Bronchial epithelial cell (primary cell): ENCODE measurements around the gene COG6. TPM values are rescaled to one million over a fixed set of nuclear protein-coding genes. Genes with fewer than 3 reads are reported as not detected.
A peak's percentile ranks its signal among the peaks of the same experiment; 100 is the strongest.

Experiments used
- DNase-seq: peaks from one replicate; pipeline ENCODE4 v3.0.0-alpha.2; 2010; ENCODE audit warnings: low read depth
- FAIRE-seq: peaks from 2 replicates; lab custom pipeline; 2011; peaks lifted over from hg19 to GRCh38; lab: Jason Lieb, UNC
- H3K27me3 ChIP-seq: 2 replicates; pipeline ENCODE4 v1.5.1; 2011; ENCODE audit warnings: low read length; ENCODE audit not compliant: control insufficient read depth, insufficient read depth
- H3K36me3 ChIP-seq: 2 replicates; pipeline ENCODE4 v1.5.1; 2011; ENCODE audit warnings: low read length; ENCODE audit not compliant: control insufficient read depth, insufficient read depth
- H3K4me3 ChIP-seq: 2 replicates; pipeline ENCODE4 v1.5.1; 2011; ENCODE audit warnings: mild to moderate bottlenecking, low read depth, low read length, control low read depth
- CTCF ChIP-seq: IDR thresholded peaks from 2 replicates; pipeline ENCODE4 v1.5.1; 2011; ENCODE audit warnings: mild to moderate bottlenecking, moderate library complexity, low read length, control low read depth, inconsistent platforms; ENCODE audit not compliant: insufficient read depth, severe bottlenecking
- total RNA-seq: library from RNA; depleted of rRNA; stranded (reverse); fragments of >200 nt; gene quantifications from 2 replicates; pipeline ENCODE4 v1.2.1, GENCODE V29; 2014

The COG6 gene
- total RNA-seq, 1 donor from 2014 or later = 24.0 TPM

GRCh38 chr13:39773833-39774232 is 118.4 kb downstream of the COG6 start:
- DNase-seq = no peak
- Histone ChIP-seq H3K36me3 (no peaks in the 10 kb centered on the region), H3K27me3 (no peaks in the 10 kb centered on the region), H3K4me3 (no peak overlapping the region)
- TF ChIP-seq CTCF = no peak
- FAIRE-seq = no peak

- no peaks in the 10 kb centered on the region for H3K27me3 ChIP-seq
- H3K36me3 ChIP-seq = no peaks in the 10 kb centered on the region
- no peak overlapping the region for H3K4me3 ChIP-seq
- no peak for TF ChIP-seq CTCF
- peak; percentile 57 for DNase-seq
- FAIRE-seq = no peak
Observed at GRCh38 chr13:39776439-39776838, 121.0 kb downstream of the COG6 start.

- TF ChIP-seq CTCF = no peak
- H3K36me3 ChIP-seq = no peaks in the 10 kb centered on the region
- FAIRE-seq = no peak
- no peak overlapping the region for H3K4me3 ChIP-seq
- DNase-seq = no peak
- H3K27me3 ChIP-seq = no peaks in the 10 kb centered on the region
Observed at GRCh38 chr13:39777021-39777420, 121.6 kb downstream of the COG6 start.

GRCh38 chr13:39777527-39778061 is 122.1 kb downstream of the COG6 start:
- no peaks in the 10 kb centered on the region for H3K27me3 ChIP-seq
- TF ChIP-seq CTCF = peak; percentile 58
- FAIRE-seq (no peak), DNase-seq (peak; percentile 94)
- no peaks in the 10 kb centered on the region for H3K36me3 ChIP-seq
- H3K4me3 ChIP-seq = no peak overlapping the region

GRCh38 chr13:39779337-39780265 is 124.1 kb downstream of the COG6 start:
- peak; percentile 15 for DNase-seq
- no peaks in the 10 kb centered on the region for H3K36me3 ChIP-seq
- TF ChIP-seq CTCF = no peak
- FAIRE-seq = no peak
- no peaks in the 10 kb centered on the region for H3K27me3 ChIP-seq
- H3K4me3 ChIP-seq = no peak overlapping the region

- no peak for TF ChIP-seq CTCF
- FAIRE-seq (no peak), DNase-seq (no peak)
- no peaks in the 10 kb centered on the region for H3K36me3 ChIP-seq
- no peaks in the 10 kb centered on the region for H3K27me3 ChIP-seq
- H3K4me3 ChIP-seq = no peak overlapping the region
Observed at GRCh38 chr13:39780711-39781110, 125.2 kb downstream of the COG6 start.
